Muscle layer of colon (tissue), 2 donors: Measurements from ENCODE around the gene ZNF189.

Experiments
- H3K27ac ChIP-seq: one replicate; pipeline ENCODE4 v1.7.0; 2013; ENCODE audit warnings: low read depth, mild to moderate bottlenecking, low read length, moderate library complexity
- H3K27me3 ChIP-seq, 2 donors: one replicate each; pipeline ENCODE4 v1.7.0; 2013; ENCODE audit warnings: low read length in 2 of 2, mild to moderate bottlenecking in 2 of 2; ENCODE audit not compliant: insufficient read depth in 2 of 2, control insufficient read depth in 1 of 2
- H3K36me3 ChIP-seq: one replicate; pipeline ENCODE4 v1.7.0; 2013; ENCODE audit warnings: mild to moderate bottlenecking, low read length; ENCODE audit not compliant: insufficient read depth
- H3K4me1 ChIP-seq: one replicate; pipeline ENCODE4 v1.7.0; 2013; ENCODE audit warnings: mild to moderate bottlenecking, low read length; ENCODE audit not compliant: insufficient read depth
- H3K4me3 ChIP-seq, 2 donors: one replicate each; pipeline ENCODE4 v1.7.0; 2013; ENCODE audit warnings: low read length in 2 of 2, low read depth in 1 of 2, mild to moderate bottlenecking in 1 of 2, moderate library complexity in 1 of 2
- H3K9ac ChIP-seq: one replicate; pipeline ENCODE4 v1.7.0; 2013; ENCODE audit warnings: low read length
- H3K9me3 ChIP-seq: one replicate; pipeline ENCODE4 v1.7.0; 2013; ENCODE audit warnings: mild to moderate bottlenecking, low read length
- donor health status: abdominal sarcoma.
- donor health status: Adenocarcinoma of cecum.

Gene ZNF189

DNA sequence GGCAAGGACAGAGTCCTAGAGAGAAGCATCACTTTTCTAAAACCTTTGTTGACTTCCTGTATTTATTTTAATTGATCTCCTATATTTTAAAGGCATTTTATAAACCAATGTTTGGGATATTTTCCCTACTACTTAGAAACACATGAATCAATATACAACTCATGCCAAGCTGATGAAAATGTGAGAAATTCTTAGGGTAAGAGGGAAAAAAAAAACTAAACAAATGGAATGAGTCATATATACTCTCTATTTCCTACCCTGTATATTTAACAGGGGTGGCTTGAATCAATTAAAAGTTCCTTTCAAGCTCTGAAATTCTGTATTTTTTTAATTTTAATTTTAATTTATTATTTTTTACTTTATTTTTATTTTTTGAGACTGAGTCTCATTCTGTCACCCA, 33.5 kb upstream of the ZNF189 start:
- no peaks in the 10 kb centered on the region for H3K36me3 ChIP-seq
- no peak overlapping the region for H3K4me3 ChIP-seq
- no peaks in the 10 kb centered on the region for H3K9me3 ChIP-seq
- H3K27ac ChIP-seq: no peak overlapping the region
- no peak overlapping the region for H3K9ac ChIP-seq
- H3K4me1 ChIP-seq: no peaks in the 10 kb centered on the region
- H3K27me3 ChIP-seq: no peaks in the 10 kb centered on the region

DNA sequence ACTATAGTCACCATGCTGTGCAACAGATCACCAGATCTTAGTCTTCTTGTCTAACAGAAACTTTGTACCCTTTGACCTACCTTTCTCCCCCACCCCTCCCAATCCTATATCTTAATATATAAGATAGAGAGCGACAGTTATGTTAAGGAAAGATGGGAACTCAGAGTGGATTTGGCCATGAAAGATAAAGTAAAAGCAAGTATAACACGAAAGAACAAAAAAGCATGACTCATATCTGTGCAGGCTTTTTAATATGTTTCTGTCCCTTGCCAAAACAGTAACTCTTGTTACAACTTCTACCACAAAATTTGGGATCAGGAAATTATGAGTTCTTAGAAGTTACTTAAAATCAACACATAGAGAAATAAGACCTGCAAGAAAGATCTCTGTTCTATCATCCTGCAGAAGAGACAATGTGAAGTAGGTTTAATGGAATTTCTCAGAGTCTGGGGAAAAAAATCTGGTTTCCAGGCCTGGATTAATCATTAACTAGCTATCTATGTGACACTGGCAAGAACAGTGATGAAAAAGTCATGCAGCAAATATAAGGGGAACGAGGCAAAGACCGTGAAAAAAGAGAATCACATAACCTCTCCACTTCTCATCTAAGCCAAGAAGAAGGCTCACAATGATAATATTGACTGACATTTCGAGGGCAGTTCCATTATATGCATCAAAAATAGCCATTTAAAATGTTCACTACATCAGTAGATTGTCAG, 32.5 kb upstream of the ZNF189 start:
- no peaks in the 10 kb centered on the region for H3K36me3 ChIP-seq
- no peak overlapping the region for H3K27ac ChIP-seq
- no peaks in the 10 kb centered on the region for H3K9me3 ChIP-seq
- H3K4me3 ChIP-seq: no peak overlapping the region
- H3K4me1 ChIP-seq: no peaks in the 10 kb centered on the region
- no peaks in the 10 kb centered on the region for H3K27me3 ChIP-seq
- no peak overlapping the region for H3K9ac ChIP-seq

DNA sequence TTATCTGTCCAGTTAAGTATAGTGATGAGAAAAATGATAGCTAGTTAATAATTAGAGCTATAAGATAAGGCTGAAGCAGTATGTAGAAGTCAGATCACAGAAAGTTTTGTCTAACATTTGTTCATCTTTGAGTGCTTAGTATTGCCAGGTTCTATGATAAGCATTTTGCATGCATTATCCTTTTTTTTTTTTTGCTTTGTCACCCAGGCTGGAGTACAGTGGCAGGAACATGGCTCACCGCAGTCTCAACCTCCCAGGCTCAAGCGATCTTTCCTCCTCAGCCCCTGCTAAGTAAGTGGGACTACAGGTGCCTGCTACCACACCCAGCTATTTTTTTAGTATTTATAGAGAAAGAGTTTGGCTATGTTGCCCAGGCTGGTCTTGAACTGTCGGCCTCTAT, 31.3 kb upstream of the ZNF189 start:
- Histone ChIP-seq H3K27me3 (no peaks in the 10 kb centered on the region), H3K27ac (no peak overlapping the region), H3K4me1 (no peaks in the 10 kb centered on the region), H3K9ac (no peak overlapping the region), H3K9me3 (no peaks in the 10 kb centered on the region), H3K4me3 (no peak overlapping the region), H3K36me3 (no peaks in the 10 kb centered on the region)

DNA sequence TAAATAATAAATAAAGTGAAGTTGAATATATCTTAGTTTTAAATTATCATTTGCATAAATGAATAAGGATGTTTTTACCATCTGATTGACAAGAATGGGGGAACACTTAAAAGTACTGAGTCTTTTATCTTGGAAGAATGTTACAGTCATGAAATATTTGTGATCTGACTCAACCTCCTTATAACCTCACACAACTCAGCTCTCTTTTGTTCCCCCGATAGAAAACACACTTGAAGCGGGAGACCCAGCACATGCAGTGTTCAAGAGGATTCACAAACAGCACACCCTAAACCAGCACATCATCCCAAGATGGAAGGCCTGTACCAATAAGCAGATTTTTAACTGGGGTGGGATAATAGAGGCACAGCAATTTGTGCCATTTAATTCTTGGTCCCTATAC, 29.4 kb upstream of the ZNF189 start:
- Histone ChIP-seq H3K4me3 (no peak overlapping the region), H3K27me3 (no peaks in the 10 kb centered on the region), H3K27ac (no peak overlapping the region), H3K9ac (no peak overlapping the region), H3K4me1 (no peaks in the 10 kb centered on the region), H3K36me3 (no peaks in the 10 kb centered on the region), H3K9me3 (no peaks in the 10 kb centered on the region)

DNA sequence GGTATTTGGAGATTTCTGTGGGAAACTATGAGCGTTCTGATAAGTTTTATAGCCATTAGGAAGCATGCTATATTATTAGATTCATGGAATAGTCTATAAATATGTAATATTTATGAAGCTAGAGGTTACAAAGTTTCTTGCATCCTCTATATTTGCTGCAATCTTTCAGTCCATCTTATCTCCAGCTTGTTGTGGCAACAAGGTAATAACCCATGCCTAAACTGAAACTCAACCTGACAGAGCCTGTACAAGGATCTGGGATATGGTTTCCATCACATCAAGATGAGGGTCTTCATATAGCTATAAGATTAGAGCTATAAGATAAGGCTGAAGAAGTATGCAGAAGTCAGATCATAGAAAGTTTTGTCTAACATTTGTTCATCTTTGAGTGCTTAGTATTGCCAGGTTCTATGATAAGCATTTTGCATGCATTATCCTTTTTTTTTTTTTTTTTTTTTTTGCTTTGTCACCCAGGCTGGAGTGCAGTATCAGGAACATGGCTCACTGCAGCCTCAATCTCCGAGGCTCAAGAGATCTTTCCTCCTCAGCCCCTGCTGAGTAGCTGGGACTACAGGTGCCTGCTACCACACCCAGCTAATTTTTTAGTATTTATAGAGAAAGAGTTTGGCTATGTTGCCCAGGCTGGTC, 28.6 kb upstream of the ZNF189 start:
- Histone ChIP-seq H3K4me3 (no peak overlapping the region), H3K27ac (no peak overlapping the region), H3K9ac (no peak overlapping the region), H3K36me3 (no peaks in the 10 kb centered on the region), H3K27me3 (no peaks in the 10 kb centered on the region), H3K4me1 (no peaks in the 10 kb centered on the region), H3K9me3 (no peaks in the 10 kb centered on the region)

GRCh38 chr9:101371813-101372212, 26.8 kb upstream of the ZNF189 start:
- no peaks in the 10 kb centered on the region for H3K27me3 ChIP-seq
- no peak overlapping the region for H3K27ac ChIP-seq
- no peaks in the 10 kb centered on the region for H3K9me3 ChIP-seq
- H3K36me3 ChIP-seq: no peaks in the 10 kb centered on the region
- no peak overlapping the region for H3K4me3 ChIP-seq
- H3K4me1 ChIP-seq: no peaks in the 10 kb centered on the region
- H3K9ac ChIP-seq: no peak overlapping the region

GRCh38 chr9:101372327-101373118, 26.1 kb upstream of the ZNF189 start:
- Histone ChIP-seq H3K36me3 (no peaks in the 10 kb centered on the region), H3K27me3 (no peaks in the 10 kb centered on the region), H3K9ac (no peak overlapping the region), H3K27ac (no peak overlapping the region), H3K4me1 (no peaks in the 10 kb centered on the region), H3K9me3 (no peaks in the 10 kb centered on the region), H3K4me3 (no peak overlapping the region)

DNA sequence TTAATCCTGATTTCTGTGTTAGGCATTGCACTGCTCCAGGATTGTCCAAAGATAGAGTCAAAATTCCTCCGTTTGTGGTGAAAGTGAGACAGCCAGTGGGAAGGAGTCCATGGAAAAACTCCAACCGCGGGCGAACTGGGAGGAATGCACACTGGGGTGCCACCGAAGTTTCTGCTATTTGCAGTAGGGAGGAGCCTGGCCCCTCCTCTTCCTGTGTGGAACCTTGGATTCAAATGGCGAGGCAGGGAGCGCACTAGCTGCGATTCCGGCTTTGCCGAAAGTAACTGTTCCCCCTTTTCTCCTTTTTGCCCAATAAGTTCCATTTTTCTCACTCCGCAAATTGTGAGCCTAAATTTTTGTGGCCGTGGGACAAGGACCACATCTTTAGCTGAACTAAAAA, 23.1 kb upstream of the ZNF189 start:
- Histone ChIP-seq H3K36me3 (no peaks in the 10 kb centered on the region), H3K4me1 (no peaks in the 10 kb centered on the region), H3K9ac (no peak overlapping the region), H3K27ac (no peak overlapping the region), H3K9me3 (no peaks in the 10 kb centered on the region), H3K4me3 (no peak overlapping the region), H3K27me3 (no peaks in the 10 kb centered on the region)

DNA sequence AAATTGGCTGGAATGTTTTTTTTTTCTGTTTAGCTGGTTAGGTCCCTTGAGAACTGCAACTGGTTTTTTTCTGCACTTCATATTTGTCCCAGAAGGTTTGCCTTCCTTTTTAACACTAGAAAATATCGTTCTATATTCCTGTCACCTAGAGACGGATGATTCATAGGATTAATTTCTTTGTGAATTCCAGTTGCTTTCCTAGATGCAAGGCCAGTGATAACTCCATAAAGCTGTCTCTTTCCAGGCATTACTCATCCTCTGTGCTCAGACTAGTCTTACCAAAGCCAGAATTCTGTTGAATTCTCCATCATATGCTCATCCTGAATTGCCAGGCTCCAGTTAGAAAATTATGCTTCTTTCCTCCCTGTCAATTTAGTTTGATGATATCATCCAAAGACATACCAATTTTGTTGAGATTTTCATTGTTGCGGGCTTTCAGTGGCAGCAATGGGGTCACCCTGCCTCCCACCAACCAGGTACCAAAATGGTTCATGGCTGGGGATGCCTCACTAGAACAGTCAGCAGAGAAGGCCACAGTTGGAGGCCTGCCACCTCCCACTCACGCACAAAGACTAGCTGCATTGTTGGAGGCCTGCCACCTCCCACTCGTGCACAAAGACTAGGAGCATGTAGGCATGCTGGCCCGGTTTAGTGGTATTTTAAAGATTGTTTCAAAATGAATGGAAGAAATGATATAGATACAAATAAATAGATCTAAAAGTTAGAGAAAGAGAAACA, 22.4 kb upstream of the ZNF189 start:
- H3K27ac ChIP-seq: no peak overlapping the region
- no peaks in the 10 kb centered on the region for H3K36me3 ChIP-seq
- H3K27me3 ChIP-seq: no peaks in the 10 kb centered on the region
- H3K4me3 ChIP-seq: no peak overlapping the region
- H3K9ac ChIP-seq: no peak overlapping the region
- no peaks in the 10 kb centered on the region for H3K9me3 ChIP-seq
- no peaks in the 10 kb centered on the region for H3K4me1 ChIP-seq

DNA sequence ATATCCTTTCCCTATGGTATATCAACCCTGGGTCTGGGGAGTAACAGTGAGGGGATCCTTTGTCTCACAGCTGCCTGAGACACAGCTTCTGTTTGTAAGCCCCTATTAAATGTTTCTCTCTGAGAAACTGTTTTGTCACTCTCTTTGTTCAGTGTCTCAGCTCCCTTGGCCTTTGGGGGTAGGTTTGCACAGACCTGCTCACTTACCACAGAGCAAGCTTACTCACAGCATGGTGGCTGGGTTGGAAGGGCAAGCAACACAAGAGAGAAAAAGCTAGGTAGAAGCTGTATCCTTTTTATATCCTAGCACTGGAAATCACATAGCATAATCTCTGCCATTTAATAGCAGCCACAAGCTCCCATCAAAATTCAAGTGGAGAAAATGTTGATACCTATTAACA, 18.4 kb upstream of the ZNF189 start:
- no peaks in the 10 kb centered on the region for H3K9me3 ChIP-seq
- H3K4me3 ChIP-seq: no peak overlapping the region
- no peaks in the 10 kb centered on the region for H3K27me3 ChIP-seq
- H3K4me1 ChIP-seq: no peaks in the 10 kb centered on the region
- no peak overlapping the region for H3K9ac ChIP-seq
- H3K36me3 ChIP-seq: no peaks in the 10 kb centered on the region
- H3K27ac ChIP-seq: no peak overlapping the region

DNA sequence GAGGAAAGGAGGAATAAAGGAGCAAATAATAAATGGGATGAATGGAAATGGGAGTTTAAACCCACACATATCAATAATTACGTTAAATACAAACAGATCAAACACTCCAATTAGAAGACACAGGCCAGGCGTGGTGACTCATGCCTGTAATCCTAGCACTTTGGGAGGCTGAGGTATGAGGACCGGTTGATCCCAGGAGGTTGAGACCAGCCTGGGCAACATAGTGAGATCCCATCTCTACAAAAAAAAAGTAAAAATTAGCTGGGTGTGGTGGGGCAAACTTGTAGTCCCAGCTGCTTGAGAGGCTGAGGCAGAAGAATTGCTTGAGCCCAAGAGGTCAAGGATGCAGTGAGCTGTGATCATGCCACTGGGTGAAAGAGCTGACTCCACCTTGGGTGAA, 17.5 kb upstream of the ZNF189 start:
- Histone ChIP-seq H3K9ac (no peak overlapping the region), H3K4me3 (no peak overlapping the region), H3K27me3 (no peaks in the 10 kb centered on the region), H3K4me1 (no peaks in the 10 kb centered on the region), H3K36me3 (no peaks in the 10 kb centered on the region), H3K27ac (no peak overlapping the region), H3K9me3 (no peaks in the 10 kb centered on the region)
